Adipocyte (in vitro differentiated cells): ENCODE measurements around the gene MEAK7.

Source experiments
- DNase-seq: peaks from one replicate; pipeline ENCODE4 v3.0.0-alpha.2; 2015; ENCODE audit warnings: low read depth
- H3K27me3 ChIP-seq: replicated peaks from 2 replicates; pipeline ENCODE4 v1.7.0; 2013; ENCODE audit warnings: mild to moderate bottlenecking, low read length, moderate library complexity; ENCODE audit not compliant: control insufficient read depth, insufficient read depth
- H3K36me3 ChIP-seq: 2 replicates; pipeline ENCODE4 v1.7.0; 2013; ENCODE audit warnings: low read length, mild to moderate bottlenecking, moderate library complexity; ENCODE audit not compliant: control insufficient read depth, insufficient read depth, severe bottlenecking
- H3K4me1 ChIP-seq: 2 replicates; pipeline ENCODE4 v1.7.0; 2013; ENCODE audit warnings: mild to moderate bottlenecking, low read length, moderate library complexity; ENCODE audit not compliant: control insufficient read depth, insufficient read depth
- H3K4me3 ChIP-seq: 2 replicates; pipeline ENCODE4 v1.7.0; 2013; ENCODE audit warnings: mild to moderate bottlenecking, low read length, moderate library complexity
- H3K9ac ChIP-seq: 2 replicates; pipeline ENCODE4 v1.7.0; 2013; ENCODE audit warnings: mild to moderate bottlenecking, low read length, moderate library complexity
- H3K9me3 ChIP-seq: 2 replicates; pipeline ENCODE4 v1.7.0; 2013; ENCODE audit warnings: mild to moderate bottlenecking, low read length, moderate library complexity; ENCODE audit not compliant: control insufficient read depth

MEAK7 gene

DNA sequence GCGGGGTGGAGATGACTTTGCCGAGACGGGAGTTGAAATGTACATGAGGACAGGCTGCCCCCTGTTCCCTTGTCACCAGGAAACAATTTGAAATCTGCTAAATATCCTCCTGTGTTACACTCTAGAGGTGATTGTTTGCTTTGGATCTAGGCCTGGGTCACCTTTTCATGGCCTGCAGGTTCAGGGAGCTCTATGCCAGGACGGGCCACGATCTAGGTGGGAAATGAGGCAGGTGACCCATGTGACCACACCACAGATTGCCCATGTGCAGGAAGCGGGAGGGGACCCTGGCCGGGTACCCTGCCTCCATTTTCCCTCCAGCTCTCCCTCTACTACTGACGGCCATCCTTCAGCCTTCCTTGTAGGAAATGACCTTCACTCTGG, 43.4 kb downstream of the MEAK7 start:
- Histone ChIP-seq H3K4me1 (peaks cover 6% of the 10 kb centered on the region), H3K9me3 (no peaks in the 10 kb centered on the region), H3K36me3 (peaks cover under 1% of the 10 kb centered on the region), H3K27me3 (no peaks in the 10 kb centered on the region), H3K4me3 (no peak overlapping the region), H3K9ac (no peak overlapping the region)
- DNase-seq = no peak

GRCh38 chr16:84460406-84461028, 43.9 kb downstream of the MEAK7 start:
- H3K9ac ChIP-seq = no peak overlapping the region
- peaks cover 6% of the 10 kb centered on the region for H3K4me1 ChIP-seq
- no peaks in the 10 kb centered on the region for H3K9me3 ChIP-seq
- no peak overlapping the region for H3K4me3 ChIP-seq
- DNase-seq = no peak
- H3K27me3 ChIP-seq = no peaks in the 10 kb centered on the region
- no peaks in the 10 kb centered on the region for H3K36me3 ChIP-seq

GRCh38 chr16:84459941-84460405, 44.5 kb downstream of the MEAK7 start:
- H3K4me3 ChIP-seq = no peak overlapping the region
- H3K27me3 ChIP-seq = no peaks in the 10 kb centered on the region
- no peak for DNase-seq
- H3K36me3 ChIP-seq = no peaks in the 10 kb centered on the region
- peaks cover 6% of the 10 kb centered on the region for H3K4me1 ChIP-seq
- no peaks in the 10 kb centered on the region for H3K9me3 ChIP-seq
- no peak overlapping the region for H3K9ac ChIP-seq

DNA sequence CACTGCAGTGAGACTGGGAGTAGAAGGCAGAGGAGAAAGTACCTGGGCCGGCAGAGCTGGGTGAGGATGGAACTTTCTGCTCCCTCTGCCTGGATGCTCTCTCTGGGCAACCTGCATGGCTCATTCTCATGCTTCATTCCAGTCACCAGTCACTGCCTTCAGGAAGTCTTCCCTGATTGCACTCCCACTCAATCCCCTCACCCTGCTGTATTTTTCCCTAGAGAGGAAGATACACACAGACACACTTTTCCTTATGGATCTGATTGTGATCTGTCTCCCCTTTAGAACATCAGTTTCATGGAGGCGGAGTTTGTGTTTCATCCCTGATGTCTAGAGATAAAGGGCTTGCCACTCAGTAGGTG, 44.9 kb downstream of the MEAK7 start:
- Histone ChIP-seq H3K36me3 (no peaks in the 10 kb centered on the region), H3K4me1 (peaks cover 6% of the 10 kb centered on the region), H3K4me3 (no peak overlapping the region), H3K9ac (no peak overlapping the region), H3K27me3 (no peaks in the 10 kb centered on the region), H3K9me3 (no peaks in the 10 kb centered on the region)
- DNase-seq = no peak

GRCh38 chr16:84458606-84459532, 45.6 kb downstream of the MEAK7 start:
- H3K9ac ChIP-seq = no peak overlapping the region
- no peaks in the 10 kb centered on the region for H3K27me3 ChIP-seq
- H3K9me3 ChIP-seq = no peaks in the 10 kb centered on the region
- no peaks in the 10 kb centered on the region for H3K36me3 ChIP-seq
- peaks cover 6% of the 10 kb centered on the region for H3K4me1 ChIP-seq
- no peak for DNase-seq
- H3K4me3 ChIP-seq = no peak overlapping the region

- Histone ChIP-seq H3K4me3 (no peak overlapping the region), H3K9ac (no peak overlapping the region), H3K36me3 (no peaks in the 10 kb centered on the region), H3K27me3 (no peaks in the 10 kb centered on the region), H3K4me1 (no peaks in the 10 kb centered on the region), H3K9me3 (no peaks in the 10 kb centered on the region)
- no peak for DNase-seq
These were observed 49.4 kb downstream of the MEAK7 start for GRCh38 chr16:84455031-84455430.
